ENCODE results near the gene KRTCAP3. TPM values are rescaled to one million over a fixed set of nuclear protein-coding genes. Genes with fewer than 3 reads are reported as not detected.

The KRTCAP3 gene
- total and polyA plus RNA-seq, 3 experiments from 2014 or later: 0.71 to 5.4 (median 4.0) TPM

Other genes starting within 250 kb of the KRTCAP3 start
- 100 to 1,000 TPM; 101 to 106 TPM for gene ATRAID, start 230.3 kb upstream of the KRTCAP3 start, total RNA-seq
- gene ATRAID, start 230.3 kb upstream of the KRTCAP3 start, polyA plus RNA-seq: 296 TPM
- gene SLC5A6, start 230.1 kb upstream of the KRTCAP3 start, total RNA-seq: 100 to 1,000 TPM; 109 to 110 TPM
- gene SLC5A6, start 230.1 kb upstream of the KRTCAP3 start, polyA plus RNA-seq: 21.0 TPM
- 100 to 1,000 TPM; 147 to 154 TPM for gene CAD, start 225.0 kb upstream of the KRTCAP3 start, total RNA-seq
- gene CAD, start 225.0 kb upstream of the KRTCAP3 start, polyA plus RNA-seq: 27.0 TPM
- gene SLC30A3, start 179.3 kb upstream of the KRTCAP3 start, total RNA-seq: under 1 TPM; 0.33 to 0.55 TPM
- gene SLC30A3, start 179.3 kb upstream of the KRTCAP3 start, polyA plus RNA-seq: not detected
- gene DNAJC5G, start 166.9 kb upstream of the KRTCAP3 start, total RNA-seq: not detected
- gene DNAJC5G, start 166.9 kb upstream of the KRTCAP3 start, polyA plus RNA-seq: not detected
- under 1 TPM; 0.22 TPM for gene TRIM54, start 160.0 kb upstream of the KRTCAP3 start, total RNA-seq
- not detected for gene TRIM54, start 160.0 kb upstream of the KRTCAP3 start, polyA plus RNA-seq
- gene UCN, start 133.9 kb upstream of the KRTCAP3 start, total RNA-seq: 1 to 10 TPM; 1.7 to 2.6 TPM
- 0.71 TPM for gene UCN, start 133.9 kb upstream of the KRTCAP3 start, polyA plus RNA-seq
- gene MPV17, start 119.3 kb upstream of the KRTCAP3 start, total RNA-seq: 10 to 100 TPM; 85.9 to 86.4 TPM
- gene MPV17, start 119.3 kb upstream of the KRTCAP3 start, polyA plus RNA-seq: 118 TPM
- gene GTF3C2, start 85.6 kb upstream of the KRTCAP3 start, total RNA-seq: 10 to 100 TPM; 76.7 to 81.7 TPM
- 43.5 TPM for gene GTF3C2, start 85.6 kb upstream of the KRTCAP3 start, polyA plus RNA-seq
- gene EIF2B4, start 72.0 kb upstream of the KRTCAP3 start, total RNA-seq: 10 to 100 TPM; 46.6 to 47.1 TPM
- gene EIF2B4, start 72.0 kb upstream of the KRTCAP3 start, polyA plus RNA-seq: 32.7 TPM
- 100 to 1,000 TPM; 122 to 130 TPM for gene SNX17, start 71.8 kb upstream of the KRTCAP3 start, total RNA-seq
- 211 TPM for gene SNX17, start 71.8 kb upstream of the KRTCAP3 start, polyA plus RNA-seq
- 1 to 10 TPM; 9.2 to 9.9 TPM for gene ZNF513, start 61.6 kb upstream of the KRTCAP3 start, total RNA-seq
- gene ZNF513, start 61.6 kb upstream of the KRTCAP3 start, polyA plus RNA-seq: 4.7 TPM
- gene PPM1G, start 32.8 kb upstream of the KRTCAP3 start, total RNA-seq: 100 to 1,000 TPM; 189 to 191 TPM
- 104 TPM for gene PPM1G, start 32.8 kb upstream of the KRTCAP3 start, polyA plus RNA-seq
- gene NRBP1, start 13.8 kb upstream of the KRTCAP3 start, total RNA-seq: 10 to 100 TPM; 77.2 to 81.0 TPM
- 128 TPM for gene NRBP1, start 13.8 kb upstream of the KRTCAP3 start, polyA plus RNA-seq
- gene IFT172, start 47.4 kb downstream of the KRTCAP3 start, total RNA-seq: 10 to 100 TPM; 12.0 to 13.8 TPM
- 5.3 TPM for gene IFT172, start 47.4 kb downstream of the KRTCAP3 start, polyA plus RNA-seq
- under 1 TPM in 1 of 2 experiments, not detected in 1; 0.15 TPM for gene FNDC4, start 52.8 kb downstream of the KRTCAP3 start, total RNA-seq
- not detected for gene FNDC4, start 52.8 kb downstream of the KRTCAP3 start, polyA plus RNA-seq
- not detected for gene GCKR, start 54.5 kb downstream of the KRTCAP3 start, total RNA-seq
- not detected for gene GCKR, start 54.5 kb downstream of the KRTCAP3 start, polyA plus RNA-seq
- gene ZNF512, start 140.7 kb downstream of the KRTCAP3 start, total RNA-seq: 10 to 100 TPM; 20.6 to 21.8 TPM
- gene ZNF512, start 140.7 kb downstream of the KRTCAP3 start, polyA plus RNA-seq: 39.1 TPM
- gene CCDC121, start 186.6 kb downstream of the KRTCAP3 start, total RNA-seq: under 1 TPM; 0.20 to 0.58 TPM
- gene CCDC121, start 186.6 kb downstream of the KRTCAP3 start, polyA plus RNA-seq: 0.62 TPM
- 10 to 100 TPM; 67.3 to 70.5 TPM for gene GPN1, start 186.7 kb downstream of the KRTCAP3 start, total RNA-seq
- gene GPN1, start 186.7 kb downstream of the KRTCAP3 start, polyA plus RNA-seq: 63.6 TPM
- gene SUPT7L, start 221.2 kb downstream of the KRTCAP3 start, total RNA-seq: 10 to 100 TPM; 31.1 to 33.6 TPM
- 24.6 TPM for gene SUPT7L, start 221.2 kb downstream of the KRTCAP3 start, polyA plus RNA-seq
- gene SLC4A1AP, start 221.5 kb downstream of the KRTCAP3 start, total RNA-seq: 10 to 100 TPM; 28.6 to 29.6 TPM
- 29.1 TPM for gene SLC4A1AP, start 221.5 kb downstream of the KRTCAP3 start, polyA plus RNA-seq

All from CD8-positive, alpha-beta memory T cell (primary cell).